ENCODE measurements around the gene ZBTB20.
"Not testable (repeated sequence)": the region's sequence is repeated elsewhere in the genome, so short reads cannot be mapped to it uniquely, and the experiment has no call there.

Gene ZBTB20

DNA sequence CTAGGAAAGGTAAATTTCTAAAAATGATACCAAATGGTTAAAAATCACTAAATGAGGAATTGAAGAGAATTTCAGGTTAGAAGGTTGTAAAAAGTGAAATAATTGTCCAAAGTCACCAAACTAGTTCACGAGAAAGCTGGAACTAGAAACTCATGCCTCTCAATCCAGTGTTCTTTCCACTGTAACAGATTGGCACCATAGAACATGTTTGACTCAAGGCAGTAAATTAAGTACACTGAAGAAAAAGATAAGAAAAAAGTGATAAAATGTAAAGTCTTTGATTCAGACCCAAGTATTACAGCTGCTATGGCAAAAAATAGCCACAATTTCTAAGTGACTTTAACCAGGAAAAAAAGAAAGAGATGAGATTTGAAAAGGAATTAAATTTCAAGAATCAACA, 26.5 kb downstream of the ZBTB20 start:
- H3K27me3 ChIP-seq (ENCODE audit: control insufficient read depth, low read length): no peaks in the 10 kb centered on the region
- H3K4me3 ChIP-seq (ENCODE audit: low read length): no peak overlapping the region
- no peaks in the 10 kb centered on the region for H3K36me3 ChIP-seq (ENCODE audit: control insufficient read depth, low read length)
- H3K9me2 ChIP-seq (replicated peaks; ENCODE audit: control insufficient read depth, low read length): no peaks in the 10 kb centered on the region
- H3K4me1 ChIP-seq (ENCODE audit: control insufficient read depth, low read length): peaks cover 5% of the 10 kb centered on the region
- no peak for TF ChIP-seq EZH2phosphoT487 (IDR thresholded peaks at IDR 0.05; ENCODE audit: borderline replicate concordance, low read length)
- TF ChIP-seq, protein P1, sequence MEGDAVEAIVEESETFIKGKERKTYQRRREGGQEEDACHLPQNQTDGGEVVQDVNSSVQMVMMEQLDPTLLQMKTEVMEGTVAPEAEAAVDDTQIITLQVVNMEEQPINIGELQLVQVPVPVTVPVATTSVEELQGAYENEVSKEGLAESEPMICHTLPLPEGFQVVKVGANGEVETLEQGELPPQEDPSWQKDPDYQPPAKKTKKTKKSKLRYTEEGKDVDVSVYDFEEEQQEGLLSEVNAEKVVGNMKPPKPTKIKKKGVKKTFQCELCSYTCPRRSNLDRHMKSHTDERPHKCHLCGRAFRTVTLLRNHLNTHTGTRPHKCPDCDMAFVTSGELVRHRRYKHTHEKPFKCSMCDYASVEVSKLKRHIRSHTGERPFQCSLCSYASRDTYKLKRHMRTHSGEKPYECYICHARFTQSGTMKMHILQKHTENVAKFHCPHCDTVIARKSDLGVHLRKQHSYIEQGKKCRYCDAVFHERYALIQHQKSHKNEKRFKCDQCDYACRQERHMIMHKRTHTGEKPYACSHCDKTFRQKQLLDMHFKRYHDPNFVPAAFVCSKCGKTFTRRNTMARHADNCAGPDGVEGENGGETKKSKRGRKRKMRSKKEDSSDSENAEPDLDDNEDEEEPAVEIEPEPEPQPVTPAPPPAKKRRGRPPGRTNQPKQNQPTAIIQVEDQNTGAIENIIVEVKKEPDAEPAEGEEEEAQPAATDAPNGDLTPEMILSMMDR (IDR thresholded peaks at IDR 0.05; ENCODE audit: low read depth, low read length, poor library complexity, severe bottlenecking): no peak
- no peak overlapping the region for H3K4me2 ChIP-seq (ENCODE audit: low read length)
- no peaks in the 10 kb centered on the region for H3K9me3 ChIP-seq (ENCODE audit: control insufficient read depth, insufficient read depth, low read length)
- H4K20me1 ChIP-seq (ENCODE audit: control insufficient read depth, insufficient read depth, low read depth, low read length): no peaks in the 10 kb centered on the region
- no peak overlapping the region for H3K27ac ChIP-seq (ENCODE audit: low read depth, low read length)
- H3F3A ChIP-seq (ENCODE audit: control insufficient read depth, insufficient read depth): no peaks in the 10 kb centered on the region
- no peaks in the 10 kb centered on the region for H3K79me2 ChIP-seq (ENCODE audit: control insufficient read depth, low read length)

DNA sequence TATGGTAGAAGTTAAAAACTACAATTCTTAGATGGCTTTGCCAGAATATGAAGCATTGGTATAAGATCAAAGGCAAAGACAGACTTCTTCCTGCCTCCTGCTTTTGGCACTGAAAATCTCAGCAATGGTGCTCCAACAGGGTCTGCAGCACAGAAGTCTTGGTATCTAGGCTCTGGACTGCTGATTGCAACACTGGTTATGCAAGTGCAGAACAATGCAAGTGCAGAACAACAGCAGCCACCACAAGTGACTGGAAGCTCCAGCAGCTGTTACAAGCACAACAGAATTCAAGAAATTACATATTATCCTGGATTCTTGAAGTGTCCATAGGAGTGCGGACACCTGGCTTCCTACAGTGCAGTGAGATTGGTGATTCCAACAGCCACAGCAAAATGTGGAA, 33.7 kb downstream of the ZBTB20 start:
- Histone ChIP-seq H3K79me2 (ENCODE audit: control insufficient read depth, low read length) (no peaks in the 10 kb centered on the region), H3K36me3 (ENCODE audit: control insufficient read depth, low read length) (no peaks in the 10 kb centered on the region), H3K4me2 (ENCODE audit: low read length) (no peak overlapping the region), H3K27me3 (ENCODE audit: control insufficient read depth, low read length) (no peaks in the 10 kb centered on the region), H4K20me1 (ENCODE audit: control insufficient read depth, insufficient read depth, low read depth, low read length) (no peaks in the 10 kb centered on the region), H3K9me2 (replicated peaks; ENCODE audit: control insufficient read depth, low read length) (no peaks in the 10 kb centered on the region), H3K4me1 (ENCODE audit: control insufficient read depth, low read length) (no peaks in the 10 kb centered on the region), H3F3A (ENCODE audit: control insufficient read depth, insufficient read depth) (no peaks in the 10 kb centered on the region), H3K27ac (ENCODE audit: low read depth, low read length) (no peak overlapping the region), H3K4me3 (ENCODE audit: low read length) (no peak overlapping the region), H3K9me3 (ENCODE audit: control insufficient read depth, insufficient read depth, low read length) (no peaks in the 10 kb centered on the region)
- no peak for TF ChIP-seq EZH2phosphoT487 (IDR thresholded peaks at IDR 0.05; ENCODE audit: borderline replicate concordance, low read length)
- TF ChIP-seq, protein P1 (IDR thresholded peaks at IDR 0.05; ENCODE audit: low read depth, low read length, poor library complexity, severe bottlenecking): no peak

DNA sequence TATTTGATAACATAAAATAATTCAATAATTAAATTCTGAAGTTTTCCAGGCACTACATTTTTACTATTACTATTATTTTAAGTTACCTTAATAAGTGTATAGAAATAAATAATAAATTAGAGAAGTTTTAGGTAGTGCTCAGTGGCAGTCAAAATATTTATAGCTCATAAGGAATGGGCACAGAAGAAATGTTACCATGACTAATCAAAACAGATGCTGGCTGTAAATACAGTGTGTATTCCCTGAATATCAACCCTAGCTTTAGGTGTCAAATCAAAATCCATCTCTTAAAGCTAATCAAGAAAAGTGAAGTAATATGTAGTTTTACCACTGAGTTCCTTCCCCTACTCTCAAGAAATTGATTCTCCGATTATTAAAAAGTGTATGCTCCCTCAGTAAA, 35.5 kb downstream of the ZBTB20 start:
- no peak overlapping the region for H3K4me2 ChIP-seq (ENCODE audit: low read length)
- TF ChIP-seq, protein P1 (IDR thresholded peaks at IDR 0.05; ENCODE audit: low read depth, low read length, poor library complexity, severe bottlenecking): no peak
- no peak for TF ChIP-seq EZH2phosphoT487 (IDR thresholded peaks at IDR 0.05; ENCODE audit: borderline replicate concordance, low read length)
- no peaks in the 10 kb centered on the region for H3K27me3 ChIP-seq (ENCODE audit: control insufficient read depth, low read length)
- no peaks in the 10 kb centered on the region for H4K20me1 ChIP-seq (ENCODE audit: control insufficient read depth, insufficient read depth, low read depth, low read length)
- no peaks in the 10 kb centered on the region for H3K4me1 ChIP-seq (ENCODE audit: control insufficient read depth, low read length)
- H3K36me3 ChIP-seq (ENCODE audit: control insufficient read depth, low read length): no peaks in the 10 kb centered on the region
- H3K9me2 ChIP-seq (replicated peaks; ENCODE audit: control insufficient read depth, low read length): no peaks in the 10 kb centered on the region
- H3K9me3 ChIP-seq (ENCODE audit: control insufficient read depth, insufficient read depth, low read length): no peaks in the 10 kb centered on the region
- no peaks in the 10 kb centered on the region for H3F3A ChIP-seq (ENCODE audit: control insufficient read depth, insufficient read depth)
- no peaks in the 10 kb centered on the region for H3K79me2 ChIP-seq (ENCODE audit: control insufficient read depth, low read length)
- H3K27ac ChIP-seq (ENCODE audit: low read depth, low read length): no peak overlapping the region
- H3K4me3 ChIP-seq (ENCODE audit: low read length): no peak overlapping the region

DNA sequence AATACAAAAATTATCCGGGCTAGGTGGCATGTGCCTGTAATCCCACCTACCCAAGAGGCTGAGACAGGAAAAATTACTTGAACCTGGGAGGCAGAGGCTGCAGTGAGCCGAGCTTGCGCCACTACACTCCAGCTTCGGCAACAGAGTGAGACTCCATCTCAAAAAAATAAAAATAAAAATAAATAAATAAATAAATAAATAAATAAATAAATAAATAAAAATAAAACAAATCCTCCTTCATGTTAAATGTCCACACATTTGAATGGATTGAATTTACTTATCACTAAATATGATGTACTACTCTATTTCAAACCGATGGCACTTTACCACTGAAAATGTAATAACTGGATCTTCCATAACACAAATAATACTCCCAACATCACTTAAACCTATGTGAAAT, 36.3 kb downstream of the ZBTB20 start:
- Histone ChIP-seq H3K27ac (ENCODE audit: low read depth, low read length) (no peak overlapping the region), H3K9me2 (replicated peaks; ENCODE audit: control insufficient read depth, low read length) (no peaks in the 10 kb centered on the region), H3K4me3 (ENCODE audit: low read length) (no peak overlapping the region), H3K9me3 (ENCODE audit: control insufficient read depth, insufficient read depth, low read length) (no peaks in the 10 kb centered on the region), H3F3A (ENCODE audit: control insufficient read depth, insufficient read depth) (no peaks in the 10 kb centered on the region), H3K79me2 (ENCODE audit: control insufficient read depth, low read length) (no peaks in the 10 kb centered on the region), H4K20me1 (ENCODE audit: control insufficient read depth, insufficient read depth, low read depth, low read length) (no peaks in the 10 kb centered on the region), H3K27me3 (ENCODE audit: control insufficient read depth, low read length) (no peaks in the 10 kb centered on the region), H3K36me3 (ENCODE audit: control insufficient read depth, low read length) (no peaks in the 10 kb centered on the region), H3K4me2 (ENCODE audit: low read length) (no peak overlapping the region), H3K4me1 (ENCODE audit: control insufficient read depth, low read length) (no peaks in the 10 kb centered on the region)
- no peak for TF ChIP-seq EZH2phosphoT487 (IDR thresholded peaks at IDR 0.05; ENCODE audit: borderline replicate concordance, low read length)
- TF ChIP-seq, protein P1 (IDR thresholded peaks at IDR 0.05; ENCODE audit: low read depth, low read length, poor library complexity, severe bottlenecking): no peak

DNA sequence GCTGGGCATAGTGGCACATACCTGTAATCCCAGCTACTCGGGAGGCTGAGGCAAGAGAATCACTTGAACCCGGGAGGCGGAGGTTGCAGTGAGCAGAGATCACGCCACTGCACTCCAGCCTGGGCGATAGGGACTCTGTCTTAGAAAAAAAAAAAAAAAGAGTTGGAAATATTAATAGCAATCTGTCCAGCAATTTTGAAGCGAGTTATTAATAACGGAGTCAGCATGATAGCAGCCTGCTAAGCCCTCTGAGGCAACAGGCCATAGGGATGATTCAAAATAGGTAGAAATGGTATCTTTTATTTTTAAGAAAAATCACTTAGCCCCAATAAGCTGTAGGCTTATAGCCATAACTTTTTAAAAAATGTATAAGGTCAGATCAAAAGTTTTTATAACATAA, 37.0 kb downstream of the ZBTB20 start:
- H3K4me3 ChIP-seq (ENCODE audit: low read length); H3F3A ChIP-seq (ENCODE audit: control insufficient read depth, insufficient read depth); H3K27me3 ChIP-seq (ENCODE audit: control insufficient read depth, low read length); H3K27ac ChIP-seq (ENCODE audit: low read depth, low read length); H3K9me3 ChIP-seq (ENCODE audit: control insufficient read depth, insufficient read depth, low read length); H3K9me2 ChIP-seq (replicated peaks; ENCODE audit: control insufficient read depth, low read length); H3K4me2 ChIP-seq (ENCODE audit: low read length); H3K4me1 ChIP-seq (ENCODE audit: control insufficient read depth, low read length); H4K20me1 ChIP-seq (ENCODE audit: control insufficient read depth, insufficient read depth, low read depth, low read length); H3K79me2 ChIP-seq (ENCODE audit: control insufficient read depth, low read length); H3K36me3 ChIP-seq (ENCODE audit: control insufficient read depth, low read length): not testable (repeated sequence)
